H9 (cell line): Measurements from ENCODE around the gene RNF149. TPM values are rescaled to one million over a fixed set of nuclear protein-coding genes. Genes with fewer than 3 reads are reported as not detected.

Source experiments
- DNase-seq: peaks from one replicate; pipeline ENCODE4 v3.0.0-alpha.2; 2017
- H2AFZ ChIP-seq: one replicate; pipeline ENCODE4 v1.6.1; 2013; ENCODE audit warnings: mild to moderate bottlenecking, low read length, control low read depth, moderate library complexity
- H2AK5ac ChIP-seq: 2 replicates; pipeline ENCODE4 v1.6.1; 2013; ENCODE audit warnings: low read length, control low read depth, mixed read lengths; ENCODE audit not compliant: insufficient read length
- H2BK120ac ChIP-seq: one replicate; pipeline ENCODE4 v1.6.1; 2013; ENCODE audit warnings: low read depth, mild to moderate bottlenecking, low read length, control low read depth, inconsistent platforms; ENCODE audit not compliant: poor library complexity, severe bottlenecking
- H2BK12ac ChIP-seq: 2 replicates; pipeline ENCODE4 v1.6.1; 2013; ENCODE audit warnings: low read length, control low read depth, mixed read lengths, low read depth; ENCODE audit not compliant: insufficient read length
- H2BK15ac ChIP-seq: 2 replicates; pipeline ENCODE4 v1.6.1; 2013; ENCODE audit warnings: low read depth, low read length, control low read depth
- H2BK20ac ChIP-seq: one replicate; pipeline ENCODE4 v1.6.1; 2013; ENCODE audit warnings: low read depth, mild to moderate bottlenecking, low read length, control low read depth, inconsistent platforms; ENCODE audit not compliant: poor library complexity, severe bottlenecking
- H2BK5ac ChIP-seq: 2 replicates; pipeline ENCODE4 v1.6.1; 2013; ENCODE audit warnings: low read length, control low read depth, mixed read lengths; ENCODE audit not compliant: insufficient read length
- H3K14ac ChIP-seq: 2 replicates; pipeline ENCODE4 v1.6.1; 2013; ENCODE audit warnings: low read length, control low read depth; ENCODE audit not compliant: insufficient read depth
- H3K18ac ChIP-seq: 2 replicates; pipeline ENCODE4 v1.6.1; 2013; ENCODE audit warnings: low read depth, mild to moderate bottlenecking, mixed read lengths, low read length, control low read depth; ENCODE audit not compliant: insufficient read length
- H3K23ac ChIP-seq: 2 replicates; pipeline ENCODE4 v1.6.1; 2013; ENCODE audit warnings: low read length, control low read depth, mixed read lengths, low read depth; ENCODE audit not compliant: insufficient read length
- H3K23me2 ChIP-seq: 2 replicates; pipeline ENCODE4 v1.6.1; 2013; ENCODE audit warnings: low read depth, mild to moderate bottlenecking, mixed read lengths, low read length, control low read depth; ENCODE audit not compliant: insufficient read length, poor library complexity, severe bottlenecking
- H3K27ac ChIP-seq: 2 replicates; pipeline ENCODE4 v1.5.1; 2013; ENCODE audit warnings: low read length, control low read depth, mixed read lengths, low read depth; ENCODE audit not compliant: insufficient read length
- H3K27me3 ChIP-seq: 2 replicates; pipeline ENCODE4 v1.6.1; 2013; ENCODE audit warnings: low read length, control low read depth, inconsistent platforms; ENCODE audit not compliant: insufficient read depth
- H3K4ac ChIP-seq: 2 replicates; pipeline ENCODE4 v1.6.1; 2013; ENCODE audit warnings: low read depth, mild to moderate bottlenecking, control low read depth, inconsistent platforms, low read length, moderate library complexity
- H3K4me1 ChIP-seq: 2 replicates; pipeline ENCODE4 v1.6.1; 2013; ENCODE audit warnings: low read length, control low read depth, inconsistent platforms; ENCODE audit not compliant: insufficient read depth
- H3K4me2 ChIP-seq: 2 replicates; pipeline ENCODE4 v1.6.1; 2013; ENCODE audit warnings: low read length, control low read depth, mixed read lengths; ENCODE audit not compliant: insufficient read length, insufficient read depth
- H3K56ac ChIP-seq: 2 replicates; pipeline ENCODE4 v1.6.1; 2013; ENCODE audit warnings: low read depth, mild to moderate bottlenecking, mixed read lengths, low read length, control low read depth; ENCODE audit not compliant: insufficient read length
- H3K79me1 ChIP-seq: 2 replicates; pipeline ENCODE4 v1.6.1; 2013; ENCODE audit warnings: low read depth, mild to moderate bottlenecking, moderate library complexity, low read length, control low read depth, inconsistent platforms; ENCODE audit not compliant: insufficient read depth, poor library complexity, severe bottlenecking
- H3K79me2 ChIP-seq: 2 replicates; pipeline ENCODE4 v1.6.1; 2013; ENCODE audit warnings: low read length, control low read depth, inconsistent platforms; ENCODE audit not compliant: insufficient read depth
- H3K9ac ChIP-seq: 2 replicates; pipeline ENCODE4 v1.6.1; 2013; ENCODE audit warnings: low read length, control low read depth, mixed read lengths; ENCODE audit not compliant: insufficient read length; ENCODE audit errors: extremely low read depth
- H3K9me3 ChIP-seq: one replicate; pipeline ENCODE4 v1.6.1; 2013; ENCODE audit warnings: low read depth, low read length, inconsistent platforms; ENCODE audit not compliant: control insufficient read depth
- H3T11ph ChIP-seq: one replicate; pipeline ENCODE4 v1.6.1; 2013; ENCODE audit warnings: mild to moderate bottlenecking, low read length, control low read depth, inconsistent platforms
- H4K20me1 ChIP-seq: one replicate; pipeline ENCODE4 v1.6.1; 2013; ENCODE audit not compliant: control insufficient read depth, insufficient read length, insufficient read depth
- H4K5ac ChIP-seq: 2 replicates; pipeline ENCODE4 v1.6.1; 2013; ENCODE audit warnings: low read depth, mild to moderate bottlenecking, mixed read lengths, low read length, control low read depth; ENCODE audit not compliant: insufficient read length
- H4K8ac ChIP-seq: replicated peaks from 2 replicates; pipeline ENCODE4 v1.6.1; 2013; ENCODE audit warnings: low read length, control low read depth, mixed read lengths, low read depth; ENCODE audit not compliant: insufficient read length
- H4K91ac ChIP-seq: 2 replicates; pipeline ENCODE4 v1.6.1; 2013; ENCODE audit warnings: low read depth, mild to moderate bottlenecking, moderate library complexity, mixed read lengths, low read length, control low read depth; ENCODE audit not compliant: insufficient read length
- H3K27ac Mint-ChIP-seq, 3 experiments: 2 replicates in 2 of 3; 3 replicates in 1 of 3; pipeline ENCODE4 v1.8.0; 2020 to 2021; ENCODE audit warnings: mixed read lengths in 3 of 3, mild to moderate bottlenecking in 1 of 3, moderate library complexity in 1 of 3
- H3K27me3 Mint-ChIP-seq: 2 replicates; pipeline ENCODE4 v1.8.0; 2021; ENCODE audit warnings: low read depth, mild to moderate bottlenecking, moderate library complexity, mixed read lengths
- H3K36me3 Mint-ChIP-seq, 3 experiments: 2 replicates in 2 of 3; 3 replicates in 1 of 3; pipeline ENCODE4 v1.8.0; 2020 to 2021; ENCODE audit warnings: low read depth in 3 of 3, mixed read lengths in 3 of 3; ENCODE audit not compliant: insufficient read depth in 1 of 3
- H3K4me1 Mint-ChIP-seq, 2 experiments: 2 replicates each; pipeline ENCODE4 v1.8.0; 2020; ENCODE audit warnings: mixed read lengths in 2 of 2
- H3K4me3 Mint-ChIP-seq, 2 experiments: 2 replicates in 1 of 2; 3 replicates in 1 of 2; pipeline ENCODE4 v1.8.0; 2020 to 2021; ENCODE audit warnings: mild to moderate bottlenecking in 2 of 2, mixed read lengths in 2 of 2, moderate library complexity in 1 of 2
- H3K9me3 Mint-ChIP-seq, 2 experiments: 2 replicates in 1 of 2; 3 replicates in 1 of 2; pipeline ENCODE4 v1.8.0; 2020; ENCODE audit warnings: mild to moderate bottlenecking in 2 of 2, mixed read lengths in 2 of 2, moderate library complexity in 1 of 2
- CTCF ChIP-seq: fragments of 200-600 bp; sonication (generic); conservative IDR thresholded peaks from 3 replicates; pipeline ENCODE4 v1.8.0; 2021; ENCODE audit warnings: antibody characterized with exemption, mild to moderate bottlenecking
- WGBS: extraction: QIAGEN DNeasy Blood & Tissue Kit; methylation state at CpG from one replicate; pipeline ENCODE4 v1.1.7; 2013; ENCODE audit warnings: missing lambda C conversion rate, low lambda C conversion rate, mixed read lengths; ENCODE audit not compliant: insufficient read length; ENCODE audit errors: extremely low coverage; 5-methylcytosine and 5-hydroxymethylcytosine counted together
- total RNA-seq: library from RNA; stranded (reverse); gene quantifications from 2 replicates; pipeline ENCODE4 v1.2.1, GENCODE V29; 2021

RNF149 gene
- total RNA-seq, 1 experiment from 2014 or later, result 18.0 TPM

- no peaks in the 10 kb centered on the region for H3K4me1 ChIP-seq
- no peak overlapping the region for H2AFZ ChIP-seq
- no peaks in the 10 kb centered on the region for H4K20me1 ChIP-seq
- no peak overlapping the region for H4K91ac ChIP-seq
- H3K27me3 ChIP-seq, result no peaks in the 10 kb centered on the region
- no peak overlapping the region for H2BK15ac ChIP-seq
- no peak overlapping the region for H3K4me3 Mint-ChIP-seq
- no peak overlapping the region for H3K23ac ChIP-seq
- peaks cover 11 to 15% of the 10 kb centered on the region in 2 experiments for H3K9me3 Mint-ChIP-seq
- H4K8ac ChIP-seq, result no peak overlapping the region
- H2BK5ac ChIP-seq, result no peak overlapping the region
- H3K79me2 ChIP-seq, result no peaks in the 10 kb centered on the region
- H3K9ac ChIP-seq, result no peak overlapping the region
- no CpG with 5 or more reads among the region's 12 CpGs for WGBS
- no peak overlapping the region for H3K56ac ChIP-seq
- peaks cover 1% of the 10 kb centered on the region; the same call in 1 of the 2 replicates for H3K27me3 Mint-ChIP-seq
- H2BK12ac ChIP-seq, result no peak overlapping the region
- no peak overlapping the region for H2AK5ac ChIP-seq
- H3T11ph ChIP-seq, result no peak overlapping the region
- no peak overlapping the region for H3K18ac ChIP-seq
- no peak overlapping the region for H3K27ac ChIP-seq
- no peak overlapping the region for H2BK120ac ChIP-seq
- H3K4me1 Mint-ChIP-seq, result peaks cover 5 to 6% of the 10 kb centered on the region in 2 experiments
- DNase-seq, result no peak
- H3K36me3 Mint-ChIP-seq, result peaks cover 5 to 9% (median 8%) of the 10 kb centered on the region in 3 experiments; a peak in 6 of 7 replicates
- H3K4ac ChIP-seq, result no peak overlapping the region
- no peak overlapping the region for H3K27ac Mint-ChIP-seq
- no peak overlapping the region for H2BK20ac ChIP-seq
- no peaks in the 10 kb centered on the region for H3K23me2 ChIP-seq
- no peaks in the 10 kb centered on the region for H3K79me1 ChIP-seq
- no peak for TF ChIP-seq CTCF
- H3K9me3 ChIP-seq, result no peaks in the 10 kb centered on the region
- H3K14ac ChIP-seq, result no peak overlapping the region
- H4K5ac ChIP-seq, result no peak overlapping the region
- no peak overlapping the region for H3K4me2 ChIP-seq
These were observed 74.1 kb downstream of the RNF149 start for GRCh38 chr2:101234169-101234938.
